UCSD-AML1 (cell line): ENCODE measurements around the gene CBLN2.

Experiments used
- DNase-seq: peaks from one replicate; lab custom pipeline; 2025; ENCODE audit not compliant: unreplicated experiment; lab: John Stamatoyannopoulos, UW

The CBLN2 gene

GRCh38 chr18:72544092-72544886 lies at the start of gene CBLN2:
Gene CBLN2 (minus strand): TSS chr18:72544342. CDS start chr18:72542160, 2,182 bp downstream.
- peak; percentile 67 for DNase-seq

- DNase-seq = no peak
Measured at GRCh38 chr18:72588360-72588759, 44.2 kb upstream of the CBLN2 start.

- no peak for DNase-seq
Measured at GRCh38 chr18:72584787-72585186, 40.6 kb upstream of the CBLN2 start.

- no peak for DNase-seq
Measured at GRCh38 chr18:72581976-72582375, 37.8 kb upstream of the CBLN2 start.

GRCh38 chr18:72572896-72573295 lies 28.8 kb upstream of the CBLN2 start:
- no peak for DNase-seq

- no peak for DNase-seq
Measured at GRCh38 chr18:72566290-72566689, 22.1 kb upstream of the CBLN2 start.

GRCh38 chr18:72555968-72556367 lies 11.8 kb upstream of the CBLN2 start:
- DNase-seq = no peak

- no peak for DNase-seq
Measured at GRCh38 chr18:72555101-72555500, 11.0 kb upstream of the CBLN2 start.

- no peak for DNase-seq
Measured at GRCh38 chr18:72543357-72544055, 636 bp downstream of the CBLN2 start.

- no peak for DNase-seq
Measured at GRCh38 chr18:72542984-72543356, 1.2 kb downstream of the CBLN2 start.

- no peak for DNase-seq
Measured at GRCh38 chr18:72542342-72542741, 1.8 kb downstream of the CBLN2 start.

- no peak for DNase-seq
Measured at GRCh38 chr18:72541871-72542332, 2.2 kb downstream of the CBLN2 start.

GRCh38 chr18:72539901-72540300 lies 4.2 kb downstream of the CBLN2 start:
- DNase-seq = no peak

GRCh38 chr18:72530622-72531021 lies 13.5 kb downstream of the CBLN2 start:
- DNase-seq = no peak

- no peak for DNase-seq
Measured at GRCh38 chr18:72504866-72505265, 39.3 kb downstream of the CBLN2 start.

GRCh38 chr18:72502671-72503431 lies 41.3 kb downstream of the CBLN2 start:
- DNase-seq = no peak

- DNase-seq = no peak
Measured at GRCh38 chr18:72492497-72492896, 51.6 kb downstream of the CBLN2 start.
